ENCODE measurements around the gene ZBTB32. TPM values are rescaled to one million over a fixed set of nuclear protein-coding genes. Genes with fewer than 3 reads are reported as not detected.

Gene ZBTB32
- total RNA-seq, 1 experiment from 2014 or later: not detected

DNA sequence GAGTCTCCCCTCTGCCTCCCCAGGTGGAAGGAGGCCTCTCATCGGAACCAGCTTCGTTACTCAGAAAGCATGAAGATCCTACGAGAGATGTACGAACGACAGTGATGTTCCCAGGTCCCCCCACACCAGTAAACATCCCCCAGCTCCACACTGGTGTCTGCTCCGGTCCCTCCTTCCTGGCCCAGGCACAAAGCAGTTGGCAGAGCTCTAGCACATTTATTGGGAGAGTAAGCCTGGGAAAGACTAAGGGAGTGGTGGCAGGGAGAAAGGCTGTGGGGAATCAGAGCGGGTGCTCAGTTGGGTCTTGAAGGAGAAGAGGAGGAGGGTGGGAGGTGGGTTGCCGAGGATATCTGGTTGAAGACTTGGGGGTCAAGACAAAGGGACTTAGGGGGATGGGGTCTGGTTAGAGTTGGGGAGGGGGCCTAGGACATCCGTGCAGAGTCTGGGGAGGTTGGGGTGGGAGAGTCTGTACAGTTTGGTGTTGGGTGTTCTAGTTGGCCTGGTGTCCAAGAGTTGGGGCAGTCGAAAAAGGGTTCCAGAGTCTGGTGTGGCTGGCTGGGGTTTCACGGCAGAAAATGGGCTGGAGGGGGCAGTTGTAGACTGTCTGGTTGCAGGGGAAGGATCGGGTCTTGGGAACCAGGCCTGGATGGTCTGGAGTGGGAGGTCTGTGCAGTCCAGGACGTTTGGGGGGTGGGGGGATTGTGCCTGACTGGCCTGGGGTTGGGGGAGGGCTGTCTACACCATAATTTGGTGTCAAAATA is 50.2 kb downstream of the ZBTB32 start:
- no TSS peak for BruUV-seq (replicated peaks)
- Histone ChIP-seq H3K36me3 (ENCODE audit: control insufficient read depth in 1 of 2, insufficient read depth in 2 of 2, low read length in 2 of 2) (no peaks in the 10 kb centered on the region; a peak in 1 of 4 replicates), H2AFZ (ENCODE audit: low read depth, low read length, poor library complexity, severe bottlenecking) (no peak overlapping the region), H3K4me3 (replicated peaks in 1 of 2; ENCODE audit: low read depth in 1 of 2, low read length in 2 of 2) (no peak overlapping the region), H3K4me2 (ENCODE audit: low read length) (no peak overlapping the region), H4K20me1 (ENCODE audit: insufficient read depth) (no peaks in the 10 kb centered on the region), H3K79me2 (ENCODE audit: insufficient read depth, low read length) (peaks cover 12% of the 10 kb centered on the region), H3K27ac (ENCODE audit: low read depth, low read length) (no peak overlapping the region), H3K9ac (ENCODE audit: low read length) (no peak overlapping the region), H3K9me2 (ENCODE audit: insufficient read depth) (no peaks in the 10 kb centered on the region), H3K4me1 (ENCODE audit: control insufficient read depth in 1 of 2, insufficient read depth in 2 of 2, low read length in 2 of 2) (peaks cover 17 to 18% of the 10 kb centered on the region in 2 experiments), H3K27me3 (ENCODE audit: insufficient read depth, low read length) (no peaks in the 10 kb centered on the region), H3K9me3 (ENCODE audit: control insufficient read depth in 1 of 2, insufficient read depth in 1 of 2, low read depth in 1 of 2, low read length in 2 of 2) (no peaks in the 10 kb centered on the region)
- CTCF ChIA-PET: no interaction called here
- TF ChIP-seq EZH2 (IDR thresholded peaks at IDR 0.05): no peak
- TF ChIP-seq, protein P1, sequence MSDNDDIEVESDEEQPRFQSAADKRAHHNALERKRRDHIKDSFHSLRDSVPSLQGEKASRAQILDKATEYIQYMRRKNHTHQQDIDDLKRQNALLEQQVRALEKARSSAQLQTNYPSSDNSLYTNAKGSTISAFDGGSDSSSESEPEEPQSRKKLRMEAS (IDR thresholded peaks at IDR 0.05): no peak
- TF ChIP-seq, protein P2, sequence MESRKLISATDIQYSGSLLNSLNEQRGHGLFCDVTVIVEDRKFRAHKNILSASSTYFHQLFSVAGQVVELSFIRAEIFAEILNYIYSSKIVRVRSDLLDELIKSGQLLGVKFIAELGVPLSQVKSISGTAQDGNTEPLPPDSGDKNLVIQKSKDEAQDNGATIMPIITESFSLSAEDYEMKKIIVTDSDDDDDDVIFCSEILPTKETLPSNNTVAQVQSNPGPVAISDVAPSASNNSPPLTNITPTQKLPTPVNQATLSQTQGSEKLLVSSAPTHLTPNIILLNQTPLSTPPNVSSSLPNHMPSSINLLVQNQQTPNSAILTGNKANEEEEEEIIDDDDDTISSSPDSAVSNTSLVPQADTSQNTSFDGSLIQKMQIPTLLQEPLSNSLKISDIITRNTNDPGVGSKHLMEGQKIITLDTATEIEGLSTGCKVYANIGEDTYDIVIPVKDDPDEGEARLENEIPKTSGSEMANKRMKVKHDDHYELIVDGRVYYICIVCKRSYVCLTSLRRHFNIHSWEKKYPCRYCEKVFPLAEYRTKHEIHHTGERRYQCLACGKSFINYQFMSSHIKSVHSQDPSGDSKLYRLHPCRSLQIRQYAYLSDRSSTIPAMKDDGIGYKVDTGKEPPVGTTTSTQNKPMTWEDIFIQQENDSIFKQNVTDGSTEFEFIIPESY (IDR thresholded peaks at IDR 0.05; ENCODE audit: extremely low read depth, insufficient replicate concordance, low read length): no peak
- TF ChIP-seq, protein P3, sequence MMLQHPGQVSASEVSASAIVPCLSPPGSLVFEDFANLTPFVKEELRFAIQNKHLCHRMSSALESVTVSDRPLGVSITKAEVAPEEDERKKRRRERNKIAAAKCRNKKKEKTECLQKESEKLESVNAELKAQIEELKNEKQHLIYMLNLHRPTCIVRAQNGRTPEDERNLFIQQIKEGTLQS (IDR thresholded peaks at IDR 0.05): no peak
- TF ChIP-seq POLR2A (IDR thresholded peaks at IDR 0.05; ENCODE audit: borderline replicate concordance, extremely low read depth, insufficient read depth, insufficient read length): no peak
- no peak for TF ChIP-seq CEBPB (IDR thresholded peaks at IDR 0.05; ENCODE audit: low read depth)
- POLR2A ChIA-PET: no interaction called here
- ATAC-seq (no peak), DNase-seq (ENCODE audit: low read depth, low spot score) (no peak)
- intact Hi-C loops (cut with micrococcal nuclease): no loop called here
- RAD21 ChIA-PET (ENCODE audit: low non-redundant PET in 1 of 2, low total read pairs in 2 of 2, uncharacterized antibody in 2 of 2, unreplicated experiment in 2 of 2): no interaction called here

Measured in HCT116 (cell line).